ENCODE results near the gene ZNF343. TPM values are rescaled to one million over a fixed set of nuclear protein-coding genes. Genes with fewer than 3 reads are reported as not detected.
A peak's percentile ranks its signal among the peaks of the same experiment; 100 is the strongest.

ZNF343 gene
- total and polyA plus RNA-seq, 2 donors (not counting 1 experiment from before 2014, with no cell fraction given), result 11.6 to 23.4 TPM

DNA sequence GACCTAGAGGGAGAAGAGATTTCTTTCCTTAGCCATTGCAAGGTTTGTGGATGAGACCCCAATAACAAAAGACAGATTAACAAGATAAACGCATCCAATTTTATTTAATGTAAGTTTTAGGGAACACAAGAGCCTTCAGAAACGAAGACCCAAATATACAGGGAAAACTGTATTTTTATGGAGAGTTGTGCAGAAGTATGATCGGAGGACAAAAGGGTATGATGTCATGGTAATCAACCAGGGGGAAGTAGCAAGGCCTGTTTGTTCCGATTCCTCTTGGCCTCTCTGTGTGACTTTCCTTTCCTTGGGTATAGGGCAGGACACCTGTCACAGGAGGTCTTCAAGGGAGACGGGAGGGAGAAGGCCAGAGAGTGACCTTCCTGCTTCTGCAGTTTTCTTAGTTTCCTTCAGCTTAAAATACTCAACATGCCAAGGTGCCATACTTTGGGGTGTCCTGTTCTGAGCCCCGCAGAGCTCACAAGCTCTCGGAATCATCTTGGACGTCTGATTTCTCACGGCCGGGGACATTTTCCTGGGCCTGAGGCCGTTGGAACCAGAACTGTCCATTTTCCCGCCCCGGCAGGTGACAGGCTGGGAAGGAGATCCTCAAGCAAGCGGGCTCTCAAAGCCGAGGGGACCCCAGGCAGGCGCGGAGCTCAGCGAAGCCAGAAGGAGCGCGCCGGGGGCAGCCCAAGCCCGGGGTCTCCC is 49.3 kb upstream of the ZNF343 start:
- Histone ChIP-seq H2AFZ (ENCODE audit: insufficient read depth, low read depth, low read length, poor library complexity, severe bottlenecking) (peak overlapping the region; percentile 38), H3K27ac (ENCODE audit: low read length in 2 of 2) (no peak overlapping the region), H4K20me1 (ENCODE audit: control insufficient read depth, insufficient read depth, low read length, poor library complexity, severe bottlenecking) (no peaks in the 10 kb centered on the region), H3K27me3 (replicated peaks in 1 of 4; ENCODE audit: control extremely low read depth in 1 of 4, control insufficient read depth in 3 of 4, insufficient read depth in 4 of 4, low read length in 3 of 4) (peaks cover 0 to 34% (median 24%) of the 10 kb centered on the region in 4 experiments), H3K4me2 (replicated peaks; ENCODE audit: low read depth, low read length, poor library complexity, severe bottlenecking) (no peak overlapping the region), H3K9ac (ENCODE audit: low read length) (no peak overlapping the region), H3K4me3 (ENCODE audit: control extremely low read depth in 1 of 5, extremely low read depth in 1 of 5, insufficient read depth in 1 of 5, low read depth in 2 of 5, low read length in 4 of 5) (no peak overlapping the region), H3K4me1 (ENCODE audit: control insufficient read depth in 2 of 2, insufficient read depth in 2 of 2, low read length in 2 of 2) (peaks cover 0 to 9% of the 10 kb centered on the region in 2 donors), H3K9me3 (ENCODE audit: control extremely low read depth in 1 of 3, control insufficient read depth in 2 of 3, insufficient read depth in 1 of 3, low read length in 2 of 3) (peaks cover 0 to 9% (median 0%) of the 10 kb centered on the region in 3 donors), H3K36me3 (replicated peaks in 1 of 2; ENCODE audit: control extremely low read depth in 1 of 2, control insufficient read depth in 1 of 2, extremely low read depth in 1 of 2, insufficient read depth in 2 of 2, low read length in 1 of 2) (no peaks in the 10 kb centered on the region), H3K79me2 (ENCODE audit: control insufficient read depth, insufficient read depth, low read length) (no peaks in the 10 kb centered on the region)
- ATAC-seq (ENCODE audit: low read depth) (no peak), DNase-seq (no peak)
- WGBS (ENCODE audit: insufficient coverage), result 33% methylated on average over 20 of the region's 22 CpGs
- intact Hi-C loops (cut with micrococcal nuclease), result no loop called here
- Mint-ChIP-seq H3K4me1 (no peaks in the 10 kb centered on the region), H3K4me3 (no peak overlapping the region), H3K27me3 (peaks cover 53% of the 10 kb centered on the region), H3K27ac (no peak overlapping the region), H3K9me3 (ENCODE audit: insufficient read depth) (no peaks in the 10 kb centered on the region)
- POLR2A ChIA-PET, result no interaction called here
- CTCF ChIA-PET, result no interaction called here
- TF ChIP-seq, protein P1, sequence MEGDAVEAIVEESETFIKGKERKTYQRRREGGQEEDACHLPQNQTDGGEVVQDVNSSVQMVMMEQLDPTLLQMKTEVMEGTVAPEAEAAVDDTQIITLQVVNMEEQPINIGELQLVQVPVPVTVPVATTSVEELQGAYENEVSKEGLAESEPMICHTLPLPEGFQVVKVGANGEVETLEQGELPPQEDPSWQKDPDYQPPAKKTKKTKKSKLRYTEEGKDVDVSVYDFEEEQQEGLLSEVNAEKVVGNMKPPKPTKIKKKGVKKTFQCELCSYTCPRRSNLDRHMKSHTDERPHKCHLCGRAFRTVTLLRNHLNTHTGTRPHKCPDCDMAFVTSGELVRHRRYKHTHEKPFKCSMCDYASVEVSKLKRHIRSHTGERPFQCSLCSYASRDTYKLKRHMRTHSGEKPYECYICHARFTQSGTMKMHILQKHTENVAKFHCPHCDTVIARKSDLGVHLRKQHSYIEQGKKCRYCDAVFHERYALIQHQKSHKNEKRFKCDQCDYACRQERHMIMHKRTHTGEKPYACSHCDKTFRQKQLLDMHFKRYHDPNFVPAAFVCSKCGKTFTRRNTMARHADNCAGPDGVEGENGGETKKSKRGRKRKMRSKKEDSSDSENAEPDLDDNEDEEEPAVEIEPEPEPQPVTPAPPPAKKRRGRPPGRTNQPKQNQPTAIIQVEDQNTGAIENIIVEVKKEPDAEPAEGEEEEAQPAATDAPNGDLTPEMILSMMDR (IDR thresholded peaks at IDR 0.05), result no peak
- TF ChIP-seq EZH2 (IDR thresholded peaks at IDR 0.05; ENCODE audit: borderline replicate concordance, insufficient read depth, low read depth, low read length, poor library complexity, severe bottlenecking), result no peak

DNA sequence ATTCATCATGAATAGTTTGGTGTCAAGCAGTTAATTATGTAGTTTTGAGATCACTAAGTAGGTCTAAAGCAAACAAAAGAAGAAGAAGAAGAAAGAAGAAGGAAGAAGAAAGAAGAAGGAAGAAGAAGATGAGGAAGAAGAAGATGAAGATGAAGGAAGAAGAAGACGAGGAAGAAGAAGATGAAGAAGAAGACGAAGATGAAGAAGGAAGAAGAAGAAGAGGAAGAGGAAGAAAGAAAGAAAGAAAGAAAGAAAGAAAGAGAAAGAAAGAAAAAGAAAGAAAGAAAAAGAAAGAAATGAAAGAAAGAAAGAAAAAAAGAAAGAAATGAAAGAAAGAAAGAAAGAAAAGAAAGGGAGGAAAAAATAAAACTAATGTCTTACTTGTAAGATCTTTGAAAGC is 36.9 kb upstream of the ZNF343 start:
- ChIA-PET POLR2A (no interaction called here), CTCF (no interaction called here)
- Histone ChIP-seq H3K9me3 (ENCODE audit: control extremely low read depth in 1 of 3, control insufficient read depth in 2 of 3, insufficient read depth in 1 of 3, low read length in 2 of 3) (peaks cover 0 to 1% (median 0%) of the 10 kb centered on the region in 3 donors), H3K4me3 (ENCODE audit: control extremely low read depth in 1 of 5, extremely low read depth in 1 of 5, insufficient read depth in 1 of 5, low read depth in 2 of 5, low read length in 4 of 5) (no peak overlapping the region), H3K79me2 (ENCODE audit: control insufficient read depth, insufficient read depth, low read length) (no peaks in the 10 kb centered on the region), H2AFZ (ENCODE audit: insufficient read depth, low read depth, low read length, poor library complexity, severe bottlenecking) (no peak overlapping the region), H3K4me2 (replicated peaks; ENCODE audit: low read depth, low read length, poor library complexity, severe bottlenecking) (no peak overlapping the region), H3K4me1 (ENCODE audit: control insufficient read depth in 2 of 2, insufficient read depth in 2 of 2, low read length in 2 of 2) (no peaks in the 10 kb centered on the region), H3K9ac (ENCODE audit: low read length) (no peak overlapping the region), H4K20me1 (ENCODE audit: control insufficient read depth, insufficient read depth, low read length, poor library complexity, severe bottlenecking) (no peaks in the 10 kb centered on the region), H3K36me3 (replicated peaks in 1 of 2; ENCODE audit: control extremely low read depth in 1 of 2, control insufficient read depth in 1 of 2, extremely low read depth in 1 of 2, insufficient read depth in 2 of 2, low read length in 1 of 2) (no peaks in the 10 kb centered on the region), H3K27ac (ENCODE audit: low read length in 2 of 2) (no peak overlapping the region), H3K27me3 (replicated peaks in 1 of 4; ENCODE audit: control extremely low read depth in 1 of 4, control insufficient read depth in 3 of 4, insufficient read depth in 4 of 4, low read length in 3 of 4) (peaks cover 0 to 6% (median 0%) of the 10 kb centered on the region in 4 experiments)
- ATAC-seq (ENCODE audit: low read depth) (no peak), DNase-seq (no peak)
- Mint-ChIP-seq H3K27ac (no peak overlapping the region), H3K4me1 (no peaks in the 10 kb centered on the region), H3K9me3 (ENCODE audit: insufficient read depth) (no peaks in the 10 kb centered on the region), H3K27me3 (peaks cover 41% of the 10 kb centered on the region), H3K4me3 (no peak overlapping the region)
- TF ChIP-seq, protein P1 (IDR thresholded peaks at IDR 0.05), result peak; percentile 31
- TF ChIP-seq EZH2 (IDR thresholded peaks at IDR 0.05; ENCODE audit: borderline replicate concordance, insufficient read depth, low read depth, low read length, poor library complexity, severe bottlenecking), result no peak
- intact Hi-C loops (cut with micrococcal nuclease), result no loop called here
- WGBS (ENCODE audit: insufficient coverage), result 52% methylated on average over 2 of the region's 2 CpGs
